GM12864 (cell line): ENCODE measurements around the gene GRB14.

Experiments
- DNase-seq: peaks from one replicate; pipeline ENCODE4 v3.0.0-alpha.2; 2011; ENCODE audit warnings: low read depth
- H3K4me3 ChIP-seq: 2 replicates; pipeline ENCODE4 v1.5.1; 2011; ENCODE audit warnings: mild to moderate bottlenecking, low read depth, low read length, control low read depth
- TF ChIP-seq, protein P1 (sequence below): IDR thresholded peaks from 2 replicates; pipeline ENCODE4 v1.5.1; 2011; ENCODE audit warnings: low read depth, mild to moderate bottlenecking, moderate library complexity, low read length, control low read depth, inconsistent platforms; ENCODE audit errors: missing control alignments

The GRB14 gene

DNA sequence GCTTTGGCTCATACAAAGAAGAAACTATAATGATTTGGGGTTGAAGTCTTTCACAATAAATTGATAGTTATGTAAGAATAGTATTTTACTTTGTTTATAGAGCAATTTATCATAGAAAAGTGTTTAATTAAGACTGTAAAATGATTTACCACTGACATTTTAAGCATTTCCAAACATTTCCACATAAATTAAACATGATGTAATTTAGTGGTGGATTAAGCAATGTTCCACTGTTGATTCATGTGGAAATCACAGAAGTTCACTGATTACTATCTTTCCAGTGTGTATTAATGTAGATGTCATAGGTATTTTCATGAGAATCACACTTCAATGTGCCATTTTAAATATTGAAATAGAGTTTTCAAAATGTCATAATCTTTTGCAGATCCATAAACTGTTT, 40.1 kb upstream of the GRB14 start:
- DNase-seq = no peak
- H3K4me3 ChIP-seq = no peak overlapping the region
- TF ChIP-seq, protein P1, sequence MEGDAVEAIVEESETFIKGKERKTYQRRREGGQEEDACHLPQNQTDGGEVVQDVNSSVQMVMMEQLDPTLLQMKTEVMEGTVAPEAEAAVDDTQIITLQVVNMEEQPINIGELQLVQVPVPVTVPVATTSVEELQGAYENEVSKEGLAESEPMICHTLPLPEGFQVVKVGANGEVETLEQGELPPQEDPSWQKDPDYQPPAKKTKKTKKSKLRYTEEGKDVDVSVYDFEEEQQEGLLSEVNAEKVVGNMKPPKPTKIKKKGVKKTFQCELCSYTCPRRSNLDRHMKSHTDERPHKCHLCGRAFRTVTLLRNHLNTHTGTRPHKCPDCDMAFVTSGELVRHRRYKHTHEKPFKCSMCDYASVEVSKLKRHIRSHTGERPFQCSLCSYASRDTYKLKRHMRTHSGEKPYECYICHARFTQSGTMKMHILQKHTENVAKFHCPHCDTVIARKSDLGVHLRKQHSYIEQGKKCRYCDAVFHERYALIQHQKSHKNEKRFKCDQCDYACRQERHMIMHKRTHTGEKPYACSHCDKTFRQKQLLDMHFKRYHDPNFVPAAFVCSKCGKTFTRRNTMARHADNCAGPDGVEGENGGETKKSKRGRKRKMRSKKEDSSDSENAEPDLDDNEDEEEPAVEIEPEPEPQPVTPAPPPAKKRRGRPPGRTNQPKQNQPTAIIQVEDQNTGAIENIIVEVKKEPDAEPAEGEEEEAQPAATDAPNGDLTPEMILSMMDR = no peak

DNA sequence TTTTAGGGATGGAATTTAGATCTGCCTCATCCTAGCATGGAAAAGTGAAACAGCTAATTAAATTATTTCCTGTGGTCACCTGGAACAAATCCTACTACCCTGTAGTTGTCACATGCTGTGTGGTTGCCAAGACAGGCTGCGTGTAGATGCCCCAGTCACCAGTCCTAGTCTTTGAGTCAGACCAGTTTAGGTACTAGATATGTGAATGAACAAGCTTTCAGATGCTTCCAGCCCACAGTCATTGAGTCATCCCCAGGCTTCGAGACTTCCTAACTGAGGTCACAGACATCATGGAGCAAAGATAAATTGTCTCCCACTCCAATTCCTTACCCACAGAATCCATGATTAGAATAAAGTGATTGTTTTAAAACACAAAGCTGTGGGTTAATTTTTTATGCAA, 35.8 kb upstream of the GRB14 start:
- DNase-seq = no peak
- TF ChIP-seq, protein P1 = no peak
- H3K4me3 ChIP-seq = no peak overlapping the region

DNA sequence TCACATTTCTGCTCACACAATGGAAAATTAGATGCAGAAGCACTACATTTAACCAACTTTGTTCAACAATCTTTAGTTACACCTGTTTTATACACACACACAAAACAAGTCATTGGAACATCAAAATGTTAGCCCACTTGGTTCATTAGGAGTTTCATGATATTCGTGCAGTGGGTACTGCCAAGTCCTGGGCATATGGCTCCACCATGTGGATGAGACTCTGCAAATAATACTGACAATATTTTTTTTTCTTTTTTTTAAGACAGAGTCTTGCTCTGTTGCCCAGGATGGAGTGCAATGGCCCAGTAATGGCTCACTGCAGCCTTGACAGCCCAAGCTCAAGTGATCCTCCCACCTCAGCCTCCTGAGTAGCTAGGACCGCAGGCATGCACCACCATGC, 34.5 kb upstream of the GRB14 start:
- no peak for DNase-seq
- H3K4me3 ChIP-seq = no peak overlapping the region
- TF ChIP-seq, protein P1 = no peak

DNA sequence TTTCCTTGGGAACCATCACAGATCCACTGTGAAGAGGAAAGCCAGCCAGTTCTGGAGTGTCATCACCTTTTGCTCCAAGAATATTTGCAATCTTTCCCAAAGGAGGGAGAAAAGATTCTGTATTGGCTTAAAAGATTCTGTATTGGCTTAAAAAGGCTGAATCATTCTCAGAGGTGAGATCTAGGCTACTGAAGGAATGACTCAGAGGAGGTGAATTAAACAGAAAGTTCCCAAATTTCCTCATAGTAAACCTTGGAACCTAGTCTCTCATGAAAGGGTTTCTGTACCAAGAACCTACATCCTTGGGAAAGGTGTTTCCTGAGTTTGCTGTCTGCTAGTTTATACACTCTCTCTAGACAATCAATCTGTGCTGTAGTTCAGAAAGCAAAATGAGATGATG, 34.1 kb upstream of the GRB14 start:
- no peak for DNase-seq
- TF ChIP-seq, protein P1 = no peak
- H3K4me3 ChIP-seq = no peak overlapping the region

DNA sequence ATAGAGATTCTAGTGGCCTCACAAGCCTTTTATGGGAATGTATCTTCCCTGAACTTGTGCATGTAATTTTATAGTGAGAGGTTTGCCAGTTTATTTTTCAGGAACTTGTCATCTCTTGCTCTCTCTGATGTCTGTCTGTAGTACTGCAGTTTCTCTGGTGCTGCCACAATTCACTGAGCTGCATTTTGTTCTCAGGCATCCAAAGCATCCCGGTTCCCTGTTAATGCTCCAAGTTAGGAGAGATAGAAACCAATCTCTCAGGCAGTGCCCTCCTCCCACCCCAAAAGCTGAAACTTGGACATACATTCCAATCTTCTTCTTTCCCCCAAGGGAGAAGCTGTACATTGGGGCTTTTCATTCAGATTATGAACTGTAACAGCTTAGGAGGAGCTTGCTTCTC, 30.1 kb upstream of the GRB14 start:
- no peak overlapping the region for H3K4me3 ChIP-seq
- TF ChIP-seq, protein P1 = no peak
- no peak for DNase-seq

DNA sequence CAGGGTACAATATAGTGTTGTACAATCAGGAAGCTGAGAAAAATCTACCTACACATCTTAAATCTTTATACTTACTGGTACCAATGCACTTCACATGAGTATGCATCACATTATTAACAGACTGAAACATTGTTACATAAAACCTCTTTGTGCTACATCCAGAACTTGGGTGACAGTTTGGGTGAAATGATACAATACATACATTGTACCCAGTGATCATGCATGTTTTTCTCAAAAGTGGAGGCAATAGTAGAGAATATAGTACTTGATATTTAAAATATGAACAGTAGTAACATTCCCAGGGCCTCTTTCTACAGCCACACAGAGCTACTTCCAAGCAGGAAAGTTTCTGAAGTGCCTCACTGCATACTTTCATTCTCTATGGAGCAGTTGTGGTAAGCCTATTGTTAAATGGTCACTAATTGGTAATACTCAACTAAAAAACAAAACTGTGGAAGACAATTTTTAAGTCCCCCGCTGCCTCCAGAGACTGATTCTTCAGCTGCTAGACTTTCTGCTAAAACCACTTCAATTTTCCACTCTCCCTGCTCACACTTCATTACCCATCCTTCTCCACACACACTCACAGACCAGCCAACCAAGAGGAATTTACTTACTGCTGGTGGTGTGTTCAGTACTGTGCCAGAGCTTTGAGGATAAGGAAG, 22.9 kb upstream of the GRB14 start:
- TF ChIP-seq, protein P1 = no peak
- no peak overlapping the region for H3K4me3 ChIP-seq
- DNase-seq = no peak

DNA sequence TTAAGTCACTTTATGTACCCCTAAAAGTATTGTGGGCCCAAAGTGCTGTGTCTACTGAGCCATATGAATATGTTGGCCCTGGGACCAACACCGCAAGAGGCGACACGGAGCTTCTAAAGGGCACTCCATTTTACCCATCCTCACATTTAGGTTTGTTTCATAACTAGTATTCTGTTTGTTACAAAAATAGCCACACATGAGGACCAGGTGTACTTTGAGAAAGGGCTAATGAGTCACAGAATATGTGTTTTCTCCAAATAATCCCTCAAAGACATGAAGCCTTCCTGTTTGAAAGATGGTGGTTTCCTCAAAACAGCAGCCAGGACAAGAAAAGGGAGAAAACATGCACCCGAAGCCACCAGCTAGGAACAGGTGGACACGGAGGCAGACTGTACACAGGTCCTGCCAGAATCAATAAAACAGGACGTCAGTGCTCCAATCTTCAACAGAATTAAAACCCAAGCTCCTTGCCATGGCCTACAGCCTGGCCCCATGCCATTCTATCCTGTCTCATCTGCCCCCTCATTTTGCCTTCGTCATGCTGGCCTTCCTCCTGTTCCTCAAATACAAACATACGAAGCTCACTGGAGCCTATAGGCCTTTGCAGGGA, 21.8 kb upstream of the GRB14 start:
- DNase-seq = no peak
- TF ChIP-seq, protein P1 = no peak
- no peak overlapping the region for H3K4me3 ChIP-seq
